Coronary artery (tissue), 2 donors: ENCODE results near the gene ANO1.

Experiments
- DNase-seq: peaks from one replicate; pipeline ENCODE4 v3.0.0-alpha.2; 2017; ENCODE audit warnings: low spot score
- H3K27ac ChIP-seq, 2 donors: fragments of 200-600 bp; sonication (generic); one replicate each; pipeline ENCODE4 v1.5.1; 2016 to 2019
- H3K4me3 ChIP-seq: fragments of 200-600 bp; sonication (generic); 2 replicates; pipeline ENCODE4 v1.5.1; 2016; ENCODE audit warnings: mild to moderate bottlenecking, moderate library complexity
- CTCF ChIP-seq: fragments of 200-600 bp; sonication (generic); IDR thresholded peaks from one replicate; pipeline ENCODE4 v1.5.1; 2019; ENCODE audit warnings: antibody characterized with exemption

Gene ANO1

GRCh38 chr11:70167723-70168404, 89.7 kb downstream of the ANO1 start:
- TF ChIP-seq CTCF: no peak
- DNase-seq: no peak
- no peak overlapping the region for H3K27ac ChIP-seq
- H3K4me3 ChIP-seq: no peak overlapping the region

DNA sequence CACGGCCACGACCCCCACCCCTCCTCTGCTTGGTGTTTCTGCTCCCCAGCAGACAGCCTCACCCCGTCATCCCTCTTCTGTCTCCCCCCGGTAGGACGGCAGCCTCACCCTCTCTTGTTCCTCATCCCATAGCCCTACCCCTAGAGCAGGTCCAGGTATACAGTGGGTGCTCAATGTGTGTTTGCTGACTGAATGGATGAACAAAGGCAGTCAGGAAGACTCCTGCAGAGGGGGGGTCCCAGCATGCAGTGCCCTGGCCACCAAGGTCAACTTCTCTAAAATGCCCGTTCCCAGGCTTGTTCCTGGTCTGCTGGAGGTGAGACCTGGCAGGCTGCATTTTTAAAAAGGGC, 90.3 kb downstream of the ANO1 start:
- no peak overlapping the region for H3K27ac ChIP-seq
- DNase-seq: no peak
- no peak overlapping the region for H3K4me3 ChIP-seq
- no peak for TF ChIP-seq CTCF

- Histone ChIP-seq H3K27ac (no peak overlapping the region), H3K4me3 (no peak overlapping the region)
- DNase-seq: no peak
- no peak for TF ChIP-seq CTCF
Observed at GRCh38 chr11:70169127-70169526, 91.0 kb downstream of the ANO1 start.

GRCh38 chr11:70169632-70170031, 91.5 kb downstream of the ANO1 start:
- H3K27ac ChIP-seq: no peak overlapping the region
- TF ChIP-seq CTCF: no peak
- no peak for DNase-seq
- H3K4me3 ChIP-seq: no peak overlapping the region

DNA sequence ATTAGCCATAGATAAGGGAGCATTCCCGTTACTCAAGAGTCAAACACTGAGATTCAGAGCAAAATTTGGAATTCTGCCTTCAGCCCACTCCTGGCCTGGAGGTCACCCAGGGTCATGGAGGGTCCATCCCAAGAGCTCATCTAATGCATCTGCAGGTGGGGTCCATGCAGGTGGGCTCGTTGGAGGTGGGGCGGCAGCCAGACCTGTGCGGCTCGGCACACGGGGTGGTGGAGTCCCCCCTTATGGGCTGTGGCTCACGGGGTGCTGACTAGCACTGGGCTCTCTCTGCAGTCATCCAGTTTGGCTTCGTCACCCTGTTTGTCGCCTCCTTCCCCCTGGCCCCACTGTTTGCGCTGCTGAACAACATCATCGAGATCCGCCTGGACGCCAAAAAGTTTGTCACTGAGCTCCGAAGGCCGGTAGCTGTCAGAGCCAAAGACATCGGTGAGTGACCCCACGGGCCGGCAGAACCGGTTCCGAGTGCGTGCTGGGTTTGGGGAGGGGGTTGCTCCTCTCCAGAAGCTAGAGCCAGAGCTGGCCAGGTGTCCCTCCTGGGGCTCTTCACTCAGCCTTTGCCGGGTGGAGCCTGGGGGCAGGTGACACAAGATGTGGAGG, 92.6 kb downstream of the ANO1 start:
- Histone ChIP-seq H3K27ac (no peak overlapping the region), H3K4me3 (no peak overlapping the region)
- no peak for DNase-seq
- TF ChIP-seq CTCF: no peak

DNA sequence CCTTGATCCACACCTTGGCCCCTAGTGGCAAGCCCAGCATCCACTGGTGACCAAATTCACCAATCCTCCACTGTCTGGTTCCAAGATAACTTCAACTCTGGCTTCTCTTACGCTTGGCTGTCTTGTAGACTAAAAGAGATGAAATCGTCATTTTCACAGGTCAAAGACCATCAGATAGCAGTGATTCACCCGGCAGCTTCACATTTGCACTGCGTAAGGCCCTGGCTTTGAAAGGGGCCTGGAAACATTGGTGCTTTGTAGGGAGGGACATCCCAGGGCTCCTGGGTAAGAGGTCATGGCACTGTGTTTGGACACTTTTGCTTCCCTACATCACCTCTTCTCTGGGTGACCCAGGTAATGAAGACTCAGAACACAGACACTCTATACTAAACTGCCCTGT, 94.9 kb downstream of the ANO1 start:
- Histone ChIP-seq H3K27ac (no peak overlapping the region), H3K4me3 (no peak overlapping the region)
- TF ChIP-seq CTCF: no peak
- no peak for DNase-seq

GRCh38 chr11:70174547-70175235, 96.6 kb downstream of the ANO1 start:
- no peak overlapping the region for H3K27ac ChIP-seq
- no peak for TF ChIP-seq CTCF
- no peak for DNase-seq
- H3K4me3 ChIP-seq: no peak overlapping the region
